ENCODE data around the gene NUDT4.
"Not testable (repeated sequence)": the region's sequence is repeated elsewhere in the genome, so short reads cannot be mapped to it uniquely, and the experiment has no call there.

Gene NUDT4

GRCh38 chr12:93429852-93430251 is 52.1 kb downstream of the NUDT4 start:
- no peak for DNase-seq

GRCh38 chr12:93430280-93430679 is 52.6 kb downstream of the NUDT4 start:
- no peak for DNase-seq

- not testable (repeated sequence) for DNase-seq
Measured at GRCh38 chr12:93432031-93432430, 54.3 kb downstream of the NUDT4 start.

GRCh38 chr12:93434256-93434865 is 56.6 kb downstream of the NUDT4 start:
- no peak for DNase-seq

GRCh38 chr12:93438266-93439050 is 60.7 kb downstream of the NUDT4 start:
- DNase-seq = no peak

- DNase-seq = no peak
Measured at GRCh38 chr12:93440043-93440835, 62.5 kb downstream of the NUDT4 start.

GRCh38 chr12:93441081-93441616 is 63.4 kb downstream of the NUDT4 start:
- DNase-seq = no peak

GRCh38 chr12:93441617-93442410 is 64.1 kb downstream of the NUDT4 start, which contains the start of gene UBE2N:
TSS of gene UBE2N (minus strand) at chr12:93441947. CDS start at chr12:93441884, 63 bp downstream.
- peak; percentile 66 for DNase-seq

- DNase-seq = no peak
Measured at GRCh38 chr12:93442411-93443340, 65.0 kb downstream of the NUDT4 start.

GRCh38 chr12:93443576-93443975 is 65.9 kb downstream of the NUDT4 start:
- no peak for DNase-seq

- DNase-seq = peak; percentile 18
Measured at GRCh38 chr12:93447555-93448290, 70.0 kb downstream of the NUDT4 start.

- no peak for DNase-seq
Measured at GRCh38 chr12:93448796-93449195, 71.1 kb downstream of the NUDT4 start.

GRCh38 chr12:93449277-93449676 is 71.6 kb downstream of the NUDT4 start:
- DNase-seq = no peak

GRCh38 chr12:93451423-93452158 is 73.9 kb downstream of the NUDT4 start:
- DNase-seq = no peak

- no peak for DNase-seq
Measured at GRCh38 chr12:93453633-93454032, 75.9 kb downstream of the NUDT4 start.

- no peak for DNase-seq
Measured at GRCh38 chr12:93456077-93456476, 78.4 kb downstream of the NUDT4 start.
